ENCODE measurements around the gene USP53. TPM values are rescaled to one million over a fixed set of nuclear protein-coding genes. Genes with fewer than 3 reads are reported as not detected.

USP53 gene
- total and polyA plus RNA-seq, 2 experiments from 2014 or later, result 28.4 to 39.9 TPM

DNA sequence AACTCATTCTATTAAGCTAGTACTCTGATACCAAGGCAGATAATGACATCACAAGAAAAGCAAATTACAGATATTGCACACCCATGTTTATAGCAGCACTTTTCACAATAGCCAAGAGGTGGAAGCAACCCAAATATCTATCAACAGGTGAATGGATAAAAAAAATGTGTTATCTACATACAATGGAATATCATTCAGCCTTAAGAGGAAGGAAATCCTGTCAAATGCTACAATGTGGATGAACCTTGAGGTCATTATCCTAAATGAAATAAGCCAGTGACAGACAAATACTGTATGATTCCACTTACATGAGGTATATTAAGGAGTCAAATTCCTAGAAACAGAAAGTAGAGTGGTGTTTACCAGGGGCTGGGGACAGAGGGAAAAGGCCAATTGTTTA is 95.1 kb downstream of the USP53 start:
- no peak overlapping the region for H2AFZ ChIP-seq
- H3K4me2 ChIP-seq, result no peak overlapping the region
- H3K79me2 ChIP-seq, result no peaks in the 10 kb centered on the region
- no peak overlapping the region for H3K27ac ChIP-seq
- H3K27me3 ChIP-seq, result peaks cover 2% of the 10 kb centered on the region
- no peaks in the 10 kb centered on the region for H4K20me1 ChIP-seq (ENCODE audit: insufficient read depth, poor library complexity, severe bottlenecking)
- no peaks in the 10 kb centered on the region for H3K9me3 ChIP-seq (ENCODE audit: low read depth)
- no peaks in the 10 kb centered on the region for H3K4me1 ChIP-seq (ENCODE audit: insufficient read depth)
- no peak overlapping the region for H3K4me3 ChIP-seq
- no peak for DNase-seq (ENCODE audit: low spot score)
- no peak for TF ChIP-seq EZH2 (IDR thresholded peaks at IDR 0.05; ENCODE audit: borderline replicate concordance)
- TF ChIP-seq, protein P1, sequence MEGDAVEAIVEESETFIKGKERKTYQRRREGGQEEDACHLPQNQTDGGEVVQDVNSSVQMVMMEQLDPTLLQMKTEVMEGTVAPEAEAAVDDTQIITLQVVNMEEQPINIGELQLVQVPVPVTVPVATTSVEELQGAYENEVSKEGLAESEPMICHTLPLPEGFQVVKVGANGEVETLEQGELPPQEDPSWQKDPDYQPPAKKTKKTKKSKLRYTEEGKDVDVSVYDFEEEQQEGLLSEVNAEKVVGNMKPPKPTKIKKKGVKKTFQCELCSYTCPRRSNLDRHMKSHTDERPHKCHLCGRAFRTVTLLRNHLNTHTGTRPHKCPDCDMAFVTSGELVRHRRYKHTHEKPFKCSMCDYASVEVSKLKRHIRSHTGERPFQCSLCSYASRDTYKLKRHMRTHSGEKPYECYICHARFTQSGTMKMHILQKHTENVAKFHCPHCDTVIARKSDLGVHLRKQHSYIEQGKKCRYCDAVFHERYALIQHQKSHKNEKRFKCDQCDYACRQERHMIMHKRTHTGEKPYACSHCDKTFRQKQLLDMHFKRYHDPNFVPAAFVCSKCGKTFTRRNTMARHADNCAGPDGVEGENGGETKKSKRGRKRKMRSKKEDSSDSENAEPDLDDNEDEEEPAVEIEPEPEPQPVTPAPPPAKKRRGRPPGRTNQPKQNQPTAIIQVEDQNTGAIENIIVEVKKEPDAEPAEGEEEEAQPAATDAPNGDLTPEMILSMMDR (IDR thresholded peaks at IDR 0.05; ENCODE audit: poor library complexity), result no peak
- no peak for TF ChIP-seq EZH2phosphoT487 (IDR thresholded peaks at IDR 0.05; ENCODE audit: low read depth, severe bottlenecking, unreplicated experiment)
- H3K9me2 ChIP-seq (replicated peaks; ENCODE audit: insufficient read depth), result no peaks in the 10 kb centered on the region
- H3K36me3 ChIP-seq (replicated peaks; ENCODE audit: insufficient read depth, low read depth), result no peaks in the 10 kb centered on the region

DNA sequence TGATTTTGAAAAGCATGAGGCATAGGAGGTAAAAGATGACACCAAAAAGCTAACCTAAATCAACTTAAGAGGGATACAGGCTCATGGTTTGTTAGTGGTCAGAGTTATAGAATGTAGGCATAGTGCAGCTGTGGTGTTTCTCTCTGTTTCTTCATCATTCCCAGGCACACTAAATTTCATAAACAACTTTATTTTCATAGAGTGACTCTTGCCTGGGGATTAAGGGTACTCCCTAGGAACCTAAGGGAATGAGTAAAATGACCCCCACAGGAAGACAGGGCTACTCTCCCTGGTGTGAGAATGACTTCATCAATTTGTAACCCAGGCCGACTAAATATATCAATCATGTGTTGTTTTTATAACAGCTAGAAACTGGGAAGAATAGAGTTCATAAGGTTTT is 98.3 kb downstream of the USP53 start:
- Histone ChIP-seq H3K27me3 (peaks cover 2% of the 10 kb centered on the region), H3K79me2 (no peaks in the 10 kb centered on the region), H3K4me1 (ENCODE audit: insufficient read depth) (no peaks in the 10 kb centered on the region), H3K36me3 (replicated peaks; ENCODE audit: insufficient read depth, low read depth) (no peaks in the 10 kb centered on the region), H4K20me1 (ENCODE audit: insufficient read depth, poor library complexity, severe bottlenecking) (no peaks in the 10 kb centered on the region), H2AFZ (no peak overlapping the region), H3K27ac (no peak overlapping the region), H3K9me3 (ENCODE audit: low read depth) (no peaks in the 10 kb centered on the region), H3K4me3 (no peak overlapping the region), H3K4me2 (no peak overlapping the region), H3K9me2 (replicated peaks; ENCODE audit: insufficient read depth) (no peaks in the 10 kb centered on the region)
- WGBS (ENCODE audit: low lambda C conversion rate, missing lambda C conversion rate), result 95% methylated on average over 1 of the region's 1 CpG
- TF ChIP-seq EZH2phosphoT487 (IDR thresholded peaks at IDR 0.05; ENCODE audit: low read depth, severe bottlenecking, unreplicated experiment) (no peak), EZH2 (IDR thresholded peaks at IDR 0.05; ENCODE audit: borderline replicate concordance) (no peak)
- TF ChIP-seq, protein P1 (IDR thresholded peaks at IDR 0.05; ENCODE audit: poor library complexity), result no peak
- DNase-seq (ENCODE audit: low spot score), result no peak

DNA sequence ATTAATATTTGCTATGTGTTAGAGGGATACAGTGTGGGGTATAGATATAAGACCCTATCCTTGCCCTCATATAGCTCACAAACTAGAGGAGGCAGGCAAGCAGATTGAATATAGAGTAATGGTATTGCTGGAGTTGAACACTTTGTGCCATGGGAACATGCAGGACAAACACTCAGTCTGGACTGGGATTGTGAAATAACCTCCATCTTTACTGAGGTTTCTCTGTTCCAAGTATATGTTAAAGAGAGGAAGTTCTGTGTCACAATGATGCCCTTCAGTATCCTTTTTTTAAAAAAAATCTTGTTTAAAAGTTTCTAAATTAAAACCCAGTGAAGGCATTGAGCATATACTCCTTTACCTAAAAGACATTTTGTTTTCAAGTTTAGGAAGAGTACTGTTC is 100.7 kb downstream of the USP53 start:
- no peaks in the 10 kb centered on the region for H4K20me1 ChIP-seq (ENCODE audit: insufficient read depth, poor library complexity, severe bottlenecking)
- H3K9me3 ChIP-seq (ENCODE audit: low read depth), result no peaks in the 10 kb centered on the region
- TF ChIP-seq, protein P1 (IDR thresholded peaks at IDR 0.05; ENCODE audit: poor library complexity), result no peak
- no peak for TF ChIP-seq EZH2 (IDR thresholded peaks at IDR 0.05; ENCODE audit: borderline replicate concordance)
- TF ChIP-seq EZH2phosphoT487 (IDR thresholded peaks at IDR 0.05; ENCODE audit: low read depth, severe bottlenecking, unreplicated experiment), result no peak
- no peaks in the 10 kb centered on the region for H3K79me2 ChIP-seq
- no peak for DNase-seq (ENCODE audit: low spot score)
- H3K27ac ChIP-seq, result no peak overlapping the region
- no peaks in the 10 kb centered on the region for H3K4me1 ChIP-seq (ENCODE audit: insufficient read depth)
- peaks cover 2% of the 10 kb centered on the region for H3K27me3 ChIP-seq
- no peaks in the 10 kb centered on the region for H3K36me3 ChIP-seq (replicated peaks; ENCODE audit: insufficient read depth, low read depth)
- H2AFZ ChIP-seq, result no peak overlapping the region
- no peaks in the 10 kb centered on the region for H3K9me2 ChIP-seq (replicated peaks; ENCODE audit: insufficient read depth)
- H3K4me2 ChIP-seq, result no peak overlapping the region
- H3K4me3 ChIP-seq, result no peak overlapping the region

DNA sequence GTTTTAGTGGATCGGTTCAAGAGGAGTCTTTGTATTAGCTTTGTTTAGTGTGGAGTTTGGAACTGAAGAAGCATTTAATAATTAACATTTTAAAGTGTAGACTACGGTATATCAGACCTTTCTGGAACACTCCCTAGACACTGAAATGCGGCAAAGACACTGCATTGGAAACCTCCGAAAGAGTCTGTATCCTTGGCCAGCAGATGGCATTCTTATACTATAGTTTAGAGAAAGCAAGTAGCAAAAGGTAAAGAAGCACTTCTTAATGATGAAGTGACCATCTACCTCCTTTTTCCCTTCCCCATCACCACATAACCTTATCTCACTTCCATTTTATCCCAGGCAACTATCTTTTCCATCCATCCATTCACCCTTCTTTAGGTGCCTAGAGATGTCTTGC is 101.8 kb downstream of the USP53 start:
- DNase-seq (ENCODE audit: low spot score), result peak; percentile 64
- Histone ChIP-seq H3K9me2 (replicated peaks; ENCODE audit: insufficient read depth) (no peaks in the 10 kb centered on the region), H3K27me3 (peaks cover under 1% of the 10 kb centered on the region), H3K9me3 (ENCODE audit: low read depth) (no peaks in the 10 kb centered on the region), H3K4me2 (no peak overlapping the region), H3K4me3 (no peak overlapping the region), H3K27ac (no peak overlapping the region), H2AFZ (no peak overlapping the region), H3K36me3 (replicated peaks; ENCODE audit: insufficient read depth, low read depth) (no peaks in the 10 kb centered on the region), H3K79me2 (no peaks in the 10 kb centered on the region), H3K4me1 (ENCODE audit: insufficient read depth) (no peaks in the 10 kb centered on the region), H4K20me1 (ENCODE audit: insufficient read depth, poor library complexity, severe bottlenecking) (no peaks in the 10 kb centered on the region)
- WGBS (ENCODE audit: low lambda C conversion rate, missing lambda C conversion rate), result 10% methylated on average over 4 of the region's 4 CpGs
- TF ChIP-seq, protein P1 (IDR thresholded peaks at IDR 0.05; ENCODE audit: poor library complexity), result peak; percentile 73
- TF ChIP-seq EZH2phosphoT487 (IDR thresholded peaks at IDR 0.05; ENCODE audit: low read depth, severe bottlenecking, unreplicated experiment), result no peak

Measured in hepatocyte (in vitro differentiated cells).